SHP77 treated with DMSO at 0.1 percent for 48 hours (cell line): ENCODE results near the gene PCDHGC4.

Experiments used
- DNase-seq: peaks from one replicate; lab custom pipeline; 2025; lab: John Stamatoyannopoulos, UW

The PCDHGC4 gene

GRCh38 chr5:141484641-141485311 lies at the start of gene PCDHGC4:
TSS of gene PCDHGC4 (plus strand) at chr5:141485030. CDS start at chr5:141485174, 144 bp downstream.
- DNase-seq, result no peak

- DNase-seq, result no peak
Observed at GRCh38 chr5:141437221-141437620, 47.6 kb upstream of the PCDHGC4 start.

- DNase-seq, result no peak
Observed at GRCh38 chr5:141439411-141440141, 45.3 kb upstream of the PCDHGC4 start.

GRCh38 chr5:141440341-141440740 lies 44.5 kb upstream of the PCDHGC4 start:
- DNase-seq, result no peak

- DNase-seq, result no peak
Observed at GRCh38 chr5:141441571-141442170, 43.2 kb upstream of the PCDHGC4 start.

- no peak for DNase-seq
Observed at GRCh38 chr5:141465351-141465750, 19.5 kb upstream of the PCDHGC4 start.

GRCh38 chr5:141475625-141476131 lies 9.2 kb upstream of the PCDHGC4 start, which contains the start of gene PCDHGC3:
TSS of gene PCDHGC3 (plus strand) at chr5:141475966. CDS start at chr5:141476117, 151 bp downstream.
- DNase-seq, result no peak

GRCh38 chr5:141476132-141476911 lies 8.5 kb upstream of the PCDHGC4 start:
- no peak for DNase-seq

GRCh38 chr5:141477044-141477575 lies 7.7 kb upstream of the PCDHGC4 start:
- DNase-seq, result no peak

GRCh38 chr5:141477815-141478214 lies 7.0 kb upstream of the PCDHGC4 start:
- DNase-seq, result no peak

GRCh38 chr5:141478321-141478945 lies 6.4 kb upstream of the PCDHGC4 start:
- DNase-seq, result no peak

- DNase-seq, result no peak
Observed at GRCh38 chr5:141479776-141480175, 5.1 kb upstream of the PCDHGC4 start.

- DNase-seq, result no peak
Observed at GRCh38 chr5:141483902-141484301, 928 bp upstream of the PCDHGC4 start.

- DNase-seq, result no peak
Observed at GRCh38 chr5:141484310-141484640, 555 bp upstream of the PCDHGC4 start.

- DNase-seq, result no peak
Observed at GRCh38 chr5:141485321-141486055, 658 bp downstream of the PCDHGC4 start.

GRCh38 chr5:141486091-141486490 lies 1.3 kb downstream of the PCDHGC4 start:
- DNase-seq, result no peak

- no peak for DNase-seq
Observed at GRCh38 chr5:141487131-141487530, 2.3 kb downstream of the PCDHGC4 start.

- no peak for DNase-seq
Observed at GRCh38 chr5:141488591-141489561, 4.0 kb downstream of the PCDHGC4 start, which contains the start of gene PCDHGC5. TSS of gene PCDHGC5 (plus strand) at chr5:141489081. CDS start at chr5:141489241, 160 bp downstream.

GRCh38 chr5:141489841-141490240 lies 5.0 kb downstream of the PCDHGC4 start:
- no peak for DNase-seq
